ENCODE data around the gene HSD17B8.

DNA sequence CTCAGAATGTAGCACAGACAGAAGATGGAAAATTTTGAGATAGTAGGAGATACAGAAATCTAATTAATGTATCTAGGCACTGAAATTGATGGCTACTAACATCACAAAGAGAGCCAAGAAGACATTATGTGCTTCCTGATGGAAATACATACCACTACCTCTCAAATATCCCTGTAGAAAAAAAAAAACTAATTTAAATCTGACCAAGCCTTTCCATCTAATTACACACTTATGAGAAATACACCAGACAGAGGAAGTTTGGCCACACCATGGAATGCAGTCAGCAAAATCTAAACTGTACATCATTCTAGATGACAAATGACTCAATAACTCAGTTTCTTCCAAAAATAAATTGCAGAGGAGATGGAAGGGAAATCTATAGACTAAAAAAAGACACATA, 48.3 kb downstream of the HSD17B8 start:
- TF ChIP-seq, protein P1, sequence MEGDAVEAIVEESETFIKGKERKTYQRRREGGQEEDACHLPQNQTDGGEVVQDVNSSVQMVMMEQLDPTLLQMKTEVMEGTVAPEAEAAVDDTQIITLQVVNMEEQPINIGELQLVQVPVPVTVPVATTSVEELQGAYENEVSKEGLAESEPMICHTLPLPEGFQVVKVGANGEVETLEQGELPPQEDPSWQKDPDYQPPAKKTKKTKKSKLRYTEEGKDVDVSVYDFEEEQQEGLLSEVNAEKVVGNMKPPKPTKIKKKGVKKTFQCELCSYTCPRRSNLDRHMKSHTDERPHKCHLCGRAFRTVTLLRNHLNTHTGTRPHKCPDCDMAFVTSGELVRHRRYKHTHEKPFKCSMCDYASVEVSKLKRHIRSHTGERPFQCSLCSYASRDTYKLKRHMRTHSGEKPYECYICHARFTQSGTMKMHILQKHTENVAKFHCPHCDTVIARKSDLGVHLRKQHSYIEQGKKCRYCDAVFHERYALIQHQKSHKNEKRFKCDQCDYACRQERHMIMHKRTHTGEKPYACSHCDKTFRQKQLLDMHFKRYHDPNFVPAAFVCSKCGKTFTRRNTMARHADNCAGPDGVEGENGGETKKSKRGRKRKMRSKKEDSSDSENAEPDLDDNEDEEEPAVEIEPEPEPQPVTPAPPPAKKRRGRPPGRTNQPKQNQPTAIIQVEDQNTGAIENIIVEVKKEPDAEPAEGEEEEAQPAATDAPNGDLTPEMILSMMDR (IDR thresholded peaks at IDR 0.05), result no peak
- TF ChIP-seq POLR2A (IDR thresholded peaks at IDR 0.05) (no peak), EP300 (IDR thresholded peaks at IDR 0.05) (no peak), POLR2AphosphoS5 (IDR thresholded peaks at IDR 0.05) (no peak)
